Adrenal gland (tissue), 5 donors: Measurements from ENCODE around the gene UBE3B.

Source experiments
- CTCF ChIP-seq, 6 experiments: fragments of 450-650 bp in 4 of 6; fragments of 200-600 bp in 2 of 6; sonication (generic) in 1 of 6; IDR thresholded peaks; 1 replicate in 5 of 6; 2 replicates in 1 of 6; pipeline versions ENCODE4 v1.5.1 to v1.8.0; 2016 to 2021; ENCODE audit warnings: antibody characterized with exemption in 6 of 6, mild to moderate bottlenecking in 2 of 6, moderate library complexity in 1 of 6
- POLR2A ChIP-seq, 2 donors: fragments of 450-650 bp; IDR thresholded peaks; one replicate each; pipeline ENCODE4 v1.6.1; 2017; ENCODE audit warnings: antibody characterized with exemption in 2 of 2, mild to moderate bottlenecking in 2 of 2, moderate library complexity in 1 of 2
- donor health status: DM: no; HTN: no; CAD: no.

- TF ChIP-seq CTCF (IDR thresholded peaks at IDR 0.05) = no peak
- TF ChIP-seq POLR2A (IDR thresholded peaks at IDR 0.05) = no peak
Observed at GRCh38 chr12:109504068-109504467, 26.6 kb downstream of the UBE3B start.
